NCI-H345 (cell line): ENCODE results near the gene IFITM2.
"Not testable (repeated sequence)": the region's sequence is repeated elsewhere in the genome, so short reads cannot be mapped to it uniquely, and the experiment has no call there.

Experiments
- DNase-seq: peaks from one replicate; lab custom pipeline; 2025; lab: John Stamatoyannopoulos, UW

IFITM2 gene

DNA sequence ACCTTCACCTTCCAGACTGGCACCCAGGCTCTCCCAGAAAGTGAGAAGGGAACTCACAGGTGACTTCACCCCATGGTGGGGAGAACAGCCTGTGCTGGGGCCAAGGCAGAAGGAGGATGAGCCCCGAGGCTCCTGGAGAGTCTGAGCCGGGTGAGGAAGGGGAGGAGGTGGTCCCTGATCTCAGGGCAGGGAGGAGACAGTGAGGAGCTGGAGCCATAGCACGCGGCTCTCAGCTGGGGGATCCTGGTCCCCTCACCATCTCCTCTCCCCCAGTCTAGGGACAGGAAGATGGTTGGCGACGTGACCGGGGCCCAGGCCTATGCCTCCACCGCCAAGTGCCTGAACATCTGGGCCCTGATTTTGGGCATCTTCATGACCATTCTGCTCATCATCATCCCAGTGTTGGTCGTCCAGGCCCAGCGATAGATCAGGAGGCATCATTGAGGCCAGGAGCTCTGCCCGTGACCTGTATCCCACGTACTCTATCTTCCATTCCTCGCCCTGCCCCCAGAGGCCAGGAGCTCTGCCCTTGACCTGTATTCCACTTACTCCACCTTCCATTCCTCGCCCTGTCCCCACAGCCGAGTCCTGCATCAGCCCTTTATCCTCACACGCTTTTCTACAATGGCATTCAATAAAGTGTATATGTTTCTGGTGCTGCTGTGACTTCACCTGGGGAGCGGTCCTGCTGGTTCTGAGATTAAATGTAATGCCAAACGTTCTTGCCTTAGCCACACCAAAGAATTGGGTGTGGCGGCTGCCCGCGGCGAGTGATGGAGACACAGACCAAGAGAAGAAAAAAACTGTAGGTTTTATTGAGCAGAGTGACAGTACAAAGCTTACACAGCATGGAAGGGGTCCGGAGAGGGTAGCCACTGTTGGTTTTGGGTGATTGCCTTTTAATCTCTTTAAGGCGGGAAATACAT, 1.4 kb downstream of the IFITM2 start:
- DNase-seq: not testable (repeated sequence)

DNA sequence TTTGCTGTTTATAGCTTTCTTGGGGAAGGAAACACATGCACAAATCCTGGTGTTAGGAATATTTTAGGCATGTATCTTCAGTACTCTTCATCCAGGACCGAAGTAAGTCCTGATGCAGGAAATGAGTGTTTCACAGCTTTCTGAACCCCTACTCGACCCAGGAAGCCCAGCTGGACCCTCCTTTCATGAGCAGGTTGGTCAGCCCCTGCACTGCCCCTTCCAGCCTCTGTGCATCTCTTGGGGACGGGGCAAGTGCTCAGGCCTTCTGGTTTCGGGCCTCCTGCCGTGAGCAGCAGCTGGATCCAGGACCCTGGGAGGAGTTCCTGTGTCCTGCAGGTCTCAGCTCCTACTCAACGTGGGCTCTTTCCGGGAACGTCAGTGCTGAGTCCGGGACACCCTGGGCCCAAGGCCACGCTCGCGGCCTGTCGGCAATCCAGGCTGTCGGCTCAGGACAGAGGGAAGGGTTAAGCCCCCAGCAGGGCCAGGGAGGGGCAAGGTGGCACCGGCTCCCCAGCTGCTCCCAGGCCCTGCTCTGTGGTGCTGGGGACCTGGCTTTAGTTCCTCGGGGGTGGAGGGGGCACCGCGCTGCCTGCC, 2.5 kb downstream of the IFITM2 start:
- not testable (repeated sequence) for DNase-seq

DNA sequence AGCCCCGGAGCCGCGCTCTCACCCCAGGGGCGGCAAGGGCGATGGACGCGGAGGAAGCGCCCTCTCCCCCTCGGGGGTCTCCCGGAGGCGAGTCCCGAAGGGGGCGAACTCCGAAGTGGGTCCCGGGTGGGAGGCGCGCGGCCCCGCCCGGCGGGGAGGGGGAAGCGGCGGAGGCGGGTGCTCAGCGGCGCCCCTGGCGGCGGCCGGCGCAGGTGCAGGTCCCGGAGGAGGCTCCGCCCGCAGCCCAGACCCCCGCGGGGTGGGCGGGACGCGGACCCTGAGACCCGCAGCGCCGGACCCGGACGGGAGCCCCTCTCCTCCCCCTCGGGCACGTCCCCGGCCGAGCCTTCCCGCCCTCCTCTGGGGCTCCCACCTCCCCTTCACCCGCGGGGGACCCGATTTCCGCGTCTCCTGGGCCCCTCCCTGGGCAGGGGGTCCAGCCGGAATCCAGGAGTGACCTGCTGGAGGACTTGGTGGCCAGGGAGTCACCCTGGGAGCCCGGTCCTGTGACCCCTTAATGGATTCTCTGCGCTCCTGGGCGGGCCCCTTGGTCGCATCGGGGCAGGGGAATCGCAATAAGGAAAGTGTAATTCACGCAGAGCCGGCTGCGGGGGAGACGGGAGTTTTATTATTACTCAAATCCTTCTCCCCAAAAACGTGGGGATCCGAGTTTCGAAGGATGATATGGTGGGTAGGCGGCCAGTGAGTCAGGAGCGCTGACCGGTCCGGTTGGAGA, 3.6 kb downstream of the IFITM2 start:
- not testable (repeated sequence) for DNase-seq

DNA sequence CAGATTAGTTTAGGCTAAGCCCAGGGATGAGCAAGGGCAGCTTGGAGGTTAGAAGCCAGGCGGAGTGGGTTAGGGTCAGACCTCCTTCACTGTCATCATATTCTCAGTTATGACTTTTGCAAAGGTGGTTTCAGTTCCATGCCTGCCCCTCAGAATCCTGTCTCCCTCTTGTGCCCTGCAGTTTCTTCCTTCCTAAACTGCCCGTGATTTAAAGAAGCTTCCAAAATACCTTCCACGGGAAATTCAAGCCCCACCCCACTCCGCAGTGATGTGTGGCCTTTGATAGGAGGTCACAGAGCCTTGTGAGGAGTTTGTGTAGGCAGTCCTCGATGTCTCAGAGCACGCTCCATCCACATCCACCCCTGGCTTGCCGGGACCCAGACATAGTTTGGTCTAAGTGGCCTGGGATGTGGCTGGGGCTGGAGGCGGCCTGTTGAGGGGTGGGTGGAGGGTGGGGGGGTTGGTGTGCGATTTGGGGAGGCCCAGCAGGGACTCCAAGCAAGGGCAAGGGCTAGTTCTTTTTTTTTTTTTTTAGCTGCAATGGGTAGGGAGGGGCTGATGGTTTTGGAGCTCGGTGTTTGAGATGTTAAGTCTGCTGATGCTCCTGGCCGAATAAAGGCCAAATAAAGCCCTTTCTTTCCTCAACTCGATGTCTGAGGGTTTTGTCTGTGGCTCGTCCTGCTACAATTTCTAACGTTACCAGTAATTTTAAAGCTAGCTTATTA, 4.6 kb downstream of the IFITM2 start:
- no peak for DNase-seq

DNA sequence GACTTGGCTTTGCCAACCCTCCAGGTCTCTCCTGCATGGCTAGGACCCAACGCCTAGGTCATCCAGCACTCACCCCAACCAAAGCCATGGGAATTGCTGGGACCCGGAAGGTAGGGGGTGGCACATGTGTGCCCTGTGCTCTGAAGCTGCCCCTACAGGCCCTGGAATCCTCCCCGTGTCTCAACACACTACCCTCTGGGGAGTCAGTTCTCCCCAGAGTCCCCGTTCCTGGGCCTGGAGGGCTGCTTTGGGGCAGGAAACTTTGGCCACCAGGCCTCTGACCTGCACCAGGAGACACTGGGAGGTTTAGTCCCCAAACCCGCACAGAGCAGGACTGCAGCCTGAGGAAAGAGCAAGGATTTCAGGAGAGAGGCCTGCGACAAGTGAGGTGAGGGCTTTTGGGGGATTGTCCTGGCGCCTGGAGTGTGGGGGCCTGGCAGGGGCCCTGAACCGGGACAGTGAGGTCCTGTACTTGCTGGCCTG, 5.7 kb downstream of the IFITM2 start:
- DNase-seq: no peak

DNA sequence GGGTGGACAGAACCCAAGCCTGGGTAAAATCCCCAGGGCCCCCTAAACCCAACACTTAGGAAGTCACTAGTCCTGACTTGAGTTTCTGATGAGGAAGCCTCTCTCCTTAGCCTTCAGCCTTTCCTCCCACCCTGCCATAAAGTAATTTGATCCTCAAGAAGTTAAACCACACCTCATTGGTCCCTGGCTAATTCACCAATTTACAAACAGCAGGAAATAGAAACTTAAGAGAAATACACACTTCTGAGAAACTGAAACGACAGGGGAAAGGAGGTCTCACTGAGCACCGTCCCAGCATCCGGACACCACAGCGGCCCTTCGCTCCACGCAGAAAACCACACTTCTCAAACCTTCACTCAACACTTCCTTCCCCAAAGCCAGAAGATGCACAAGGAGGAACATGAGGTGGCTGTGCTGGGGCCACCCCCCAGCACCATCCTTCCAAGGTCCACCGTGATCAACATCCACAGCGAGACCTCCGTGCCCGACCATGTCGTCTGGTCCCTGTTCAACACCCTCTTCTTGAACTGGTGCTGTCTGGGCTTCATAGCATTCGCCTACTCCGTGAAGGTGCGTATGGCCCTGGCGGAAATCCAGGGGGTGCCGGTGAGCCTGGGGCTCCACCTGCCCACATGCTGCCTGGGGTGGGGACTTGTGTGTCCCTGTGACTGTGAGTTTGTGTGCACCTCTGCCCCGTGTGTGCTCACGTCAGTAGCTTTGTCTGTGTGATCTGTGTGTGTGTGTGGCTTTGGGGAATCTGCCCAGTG, 6.4 kb downstream of the IFITM2 start, which contains the start of gene IFITM1:
IFITM1 (plus strand) TSS at position 254 of the 767 bp plus-strand sequence; CDS start at position 385, 131 bp downstream.
- DNase-seq: no peak

DNA sequence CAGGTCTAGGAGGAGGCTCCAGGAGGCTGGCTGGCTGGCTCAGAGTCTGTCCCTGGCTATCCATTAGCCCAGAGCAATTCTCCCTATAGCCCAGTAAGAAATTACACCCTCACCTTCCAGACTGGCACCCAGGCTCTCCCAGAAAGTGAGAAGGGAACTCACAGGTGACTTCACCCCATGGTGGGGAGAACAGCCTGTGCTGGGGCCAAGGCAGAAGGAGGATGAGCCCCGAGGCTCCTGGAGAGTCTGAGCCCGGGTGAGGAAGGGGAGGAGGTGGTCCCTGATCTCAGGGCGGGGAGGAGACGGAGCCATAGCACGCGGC, 6.9 kb downstream of the IFITM2 start:
- DNase-seq: not testable (repeated sequence)

DNA sequence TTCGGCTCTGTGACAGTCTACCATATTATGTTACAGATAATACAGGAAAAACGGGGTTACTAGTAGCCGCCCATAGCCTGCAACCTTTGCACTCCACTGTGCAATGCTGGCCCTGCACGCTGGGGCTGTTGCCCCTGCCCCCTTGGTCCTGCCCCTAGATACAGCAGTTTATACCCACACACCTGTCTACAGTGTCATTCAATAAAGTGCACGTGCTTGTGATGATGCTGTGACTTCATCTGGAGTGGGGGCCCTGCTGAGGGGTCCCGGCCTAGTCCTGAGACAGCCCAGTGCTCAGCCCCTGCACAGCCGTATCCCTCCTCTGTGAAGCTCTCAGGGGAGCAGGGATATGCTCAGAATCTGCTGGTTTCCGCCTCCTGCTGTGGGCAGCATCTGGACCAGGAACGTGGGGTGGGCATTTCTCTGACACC, 7.5 kb downstream of the IFITM2 start:
- no peak for DNase-seq

DNA sequence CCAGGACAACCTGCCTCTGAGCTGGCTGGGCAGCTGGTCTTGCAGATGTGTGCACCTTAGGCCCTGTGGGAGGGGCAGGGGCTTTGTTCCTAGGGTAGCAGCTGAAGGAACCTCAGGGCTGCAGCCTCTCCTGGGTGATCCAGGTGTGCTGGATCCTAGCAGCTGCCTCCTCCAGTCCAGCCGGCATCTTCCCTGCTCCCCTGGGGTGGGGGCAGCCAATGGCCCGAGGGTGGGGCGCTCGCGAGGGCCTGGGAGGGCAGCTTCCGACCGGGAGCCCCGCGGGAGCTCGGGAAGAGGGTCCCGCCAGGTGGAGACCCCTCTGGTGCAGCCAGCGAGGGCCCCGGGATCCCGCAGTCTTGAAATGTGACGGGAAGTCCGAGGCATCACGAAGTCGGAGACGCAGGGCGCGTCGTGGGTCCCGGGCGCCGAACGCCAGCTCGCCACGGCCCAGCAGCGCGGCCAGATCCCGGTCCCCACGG, 7.9 kb downstream of the IFITM2 start:
- no peak for DNase-seq

DNA sequence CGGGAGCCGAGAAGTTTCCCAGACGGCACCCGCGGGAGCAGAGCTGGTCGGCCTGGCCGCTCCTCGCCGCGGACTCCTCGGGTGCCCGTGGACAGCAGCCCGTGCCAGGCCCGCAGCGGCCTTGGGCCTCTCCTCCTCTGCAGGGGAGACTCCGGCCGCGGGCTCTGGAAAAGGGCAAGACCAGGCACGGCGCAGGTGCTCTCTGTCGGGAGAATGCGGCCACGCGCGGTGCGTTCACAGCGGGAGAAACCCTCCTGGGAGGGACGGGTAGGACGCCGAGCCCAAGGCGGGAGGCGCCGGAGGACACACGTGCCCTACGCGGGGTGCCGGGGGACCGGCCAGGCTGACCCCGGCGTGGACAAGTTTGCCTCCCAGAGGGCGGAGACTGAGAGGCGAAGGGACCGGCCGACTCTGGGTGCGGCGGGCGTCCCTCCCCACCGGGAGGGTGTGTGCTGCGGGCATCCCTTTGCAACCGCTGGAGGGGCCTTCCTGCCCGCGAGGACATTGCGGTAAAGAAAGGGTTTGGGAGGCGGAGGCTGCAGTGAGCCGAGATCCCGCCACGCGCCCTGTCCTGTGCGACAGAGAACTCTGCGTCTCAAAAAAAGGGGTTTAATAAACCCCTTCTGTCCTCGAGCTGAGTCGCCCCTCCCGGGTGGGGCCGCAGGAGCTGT, 8.6 kb downstream of the IFITM2 start:
- DNase-seq: no peak

DNA sequence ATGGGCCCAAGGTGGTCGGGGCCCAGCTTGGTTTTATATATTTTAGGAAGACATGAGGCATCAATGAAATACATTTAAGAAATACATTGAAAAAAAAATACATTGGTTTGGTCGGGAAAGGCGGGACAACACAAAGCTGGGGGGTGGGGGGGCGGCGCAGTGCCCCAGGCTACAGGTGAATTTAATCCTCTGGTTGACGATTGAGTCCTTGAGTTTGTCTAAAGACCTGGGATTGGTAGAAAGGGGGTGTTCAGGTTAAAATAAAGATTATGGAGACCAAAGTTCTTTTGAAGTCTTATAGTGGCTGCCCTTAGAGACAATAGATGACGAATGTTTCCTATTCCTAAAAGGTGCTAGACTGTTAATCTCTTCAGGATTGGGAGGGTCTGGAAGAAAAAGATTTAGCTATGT, 9.3 kb downstream of the IFITM2 start:
- no peak for DNase-seq

DNA sequence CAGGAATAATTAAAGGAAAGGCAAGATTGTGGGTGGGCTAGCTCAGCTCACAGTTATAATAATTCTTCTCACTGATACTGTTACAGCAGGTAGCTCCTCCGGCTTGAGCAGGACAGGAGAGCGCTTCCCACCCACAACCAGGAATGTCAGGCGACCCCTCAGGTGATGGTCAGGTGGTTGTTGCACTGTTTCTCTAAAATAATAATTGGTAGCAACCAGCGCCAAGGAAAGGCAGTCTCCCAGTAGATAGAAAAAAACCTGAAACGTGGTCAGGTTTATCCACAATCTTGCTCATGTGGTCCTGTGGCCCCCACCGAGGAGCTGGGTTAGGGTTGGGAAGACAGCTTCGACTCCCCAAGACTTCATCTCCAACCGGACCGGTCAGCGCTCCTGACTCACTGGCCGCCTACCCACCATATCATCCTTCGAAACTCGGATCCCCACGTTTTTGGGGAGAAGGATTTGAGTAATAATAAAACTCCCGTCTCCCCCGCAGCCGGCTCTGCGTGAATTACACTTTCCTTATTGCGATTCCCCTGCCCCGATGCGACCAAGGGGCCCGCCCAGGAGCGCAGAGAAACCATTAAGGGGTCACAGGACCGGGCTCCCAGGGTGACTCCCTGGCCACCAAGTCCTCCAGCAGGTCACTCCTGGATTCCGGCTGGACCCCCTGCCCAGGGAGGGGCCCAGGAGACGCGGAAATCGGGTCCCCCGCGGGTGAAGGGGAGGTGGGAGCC, 10.2 kb downstream of the IFITM2 start:
- DNase-seq: not testable (repeated sequence)

DNA sequence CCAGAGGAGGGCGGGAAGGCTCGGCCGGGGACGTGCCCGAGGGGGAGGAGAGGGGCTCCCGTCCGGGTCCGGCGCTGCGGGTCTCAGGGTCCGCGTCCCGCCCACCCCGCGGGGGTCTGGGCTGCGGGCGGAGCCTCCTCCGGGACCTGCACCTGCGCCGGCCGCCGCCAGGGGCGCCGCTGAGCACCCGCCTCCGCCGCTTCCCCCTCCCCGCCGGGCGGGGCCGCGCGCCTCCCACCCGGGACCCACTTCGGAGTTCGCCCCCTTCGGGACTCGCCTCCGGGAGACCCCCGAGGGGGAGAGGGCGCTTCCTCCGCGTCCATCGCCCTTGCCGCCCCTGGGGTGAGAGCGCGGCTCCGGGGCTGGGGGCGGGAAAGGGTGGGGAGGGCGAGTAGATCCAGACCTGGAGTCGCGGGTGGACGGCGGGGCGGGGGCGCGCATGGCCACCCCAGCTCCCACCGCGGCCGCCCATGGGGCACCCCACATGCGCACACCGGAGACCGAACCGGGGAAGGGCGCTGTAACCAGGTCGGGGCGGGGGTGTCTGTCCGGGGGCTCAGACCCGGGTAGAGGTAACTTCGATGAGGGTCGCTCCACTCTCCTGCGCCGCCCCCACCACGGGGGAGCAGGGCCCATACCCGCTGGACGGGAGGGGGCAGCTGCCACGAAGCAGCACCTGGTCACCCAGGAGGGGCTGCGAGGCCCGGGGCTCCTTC, 10.9 kb downstream of the IFITM2 start:
- not testable (repeated sequence) for DNase-seq

DNA sequence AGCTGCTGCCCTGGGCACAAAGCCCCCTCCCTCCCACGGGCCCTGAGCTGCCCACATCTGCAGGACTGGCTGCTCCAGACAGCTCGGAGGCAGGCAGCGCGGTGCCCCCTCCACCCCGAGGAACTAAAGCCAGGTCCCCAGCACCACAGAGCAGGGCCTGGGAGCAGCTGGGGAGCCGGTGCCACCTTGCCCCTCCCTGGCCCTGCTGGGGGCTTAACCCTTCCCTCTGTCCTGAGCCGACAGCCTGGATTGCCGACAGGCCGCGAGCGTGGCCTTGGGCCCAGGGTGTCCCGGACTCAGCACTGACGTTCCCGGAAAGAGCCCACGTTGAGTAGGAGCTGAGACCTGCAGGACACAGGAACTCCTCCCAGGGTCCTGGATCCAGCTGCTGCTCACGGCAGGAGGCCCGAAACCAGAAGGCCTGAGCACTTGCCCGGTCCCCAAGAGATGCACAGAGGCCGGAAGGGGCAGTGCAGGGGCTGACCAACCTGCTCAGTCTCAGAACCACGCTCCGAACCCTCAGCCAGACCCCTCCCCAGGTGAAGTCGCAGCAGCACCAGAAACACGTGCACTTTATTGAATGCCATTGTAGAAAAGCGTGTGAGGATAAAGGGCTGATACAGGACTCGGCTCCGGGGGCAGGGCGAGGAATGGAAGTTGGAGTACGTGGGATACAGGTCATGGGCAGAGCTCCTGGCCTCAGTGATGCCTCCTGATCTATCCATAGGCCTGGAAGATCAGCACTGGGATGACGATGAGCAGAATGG, 11.7 kb downstream of the IFITM2 start:
- DNase-seq: not testable (repeated sequence)

DNA sequence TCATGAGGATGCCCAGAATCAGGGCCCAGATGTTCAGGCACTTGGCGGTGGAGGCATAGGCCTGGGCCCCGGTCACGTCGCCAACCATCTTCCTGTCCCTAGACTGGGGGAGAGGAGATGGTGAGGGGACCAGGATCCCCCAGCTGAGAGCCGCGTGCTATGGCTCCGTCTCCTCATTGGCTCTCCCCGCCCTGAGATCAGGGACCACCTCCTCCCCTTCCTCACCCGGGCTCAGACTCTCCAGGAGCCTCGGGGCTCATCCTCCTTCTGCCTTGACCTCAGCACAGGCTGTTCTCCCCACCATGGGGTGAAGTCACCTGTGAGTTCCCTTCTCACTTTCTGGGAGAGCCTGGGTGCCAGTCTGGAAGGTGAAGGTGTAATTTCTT, 12.3 kb downstream of the IFITM2 start:
- not testable (repeated sequence) for DNase-seq

DNA sequence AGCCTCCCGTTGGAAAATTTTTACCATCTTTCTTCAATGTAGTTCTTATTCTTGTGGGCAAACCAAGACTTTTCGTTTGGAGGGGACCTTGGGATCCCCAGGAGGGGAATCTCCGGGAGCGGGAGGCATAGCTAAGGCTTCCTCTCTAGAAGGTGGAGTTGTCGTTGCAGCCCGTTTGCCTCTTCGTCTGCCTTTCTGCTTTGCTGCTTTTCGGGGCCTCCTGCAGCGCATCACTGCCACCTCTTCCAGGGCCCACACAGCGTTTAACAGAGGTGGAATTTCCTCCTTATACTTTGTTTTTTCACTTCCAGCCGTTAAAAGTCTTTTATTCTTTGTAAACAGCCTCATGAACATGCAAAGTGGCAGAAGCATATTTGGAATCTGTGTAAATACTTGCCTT, 16.5 kb downstream of the IFITM2 start:
- DNase-seq: no peak

DNA sequence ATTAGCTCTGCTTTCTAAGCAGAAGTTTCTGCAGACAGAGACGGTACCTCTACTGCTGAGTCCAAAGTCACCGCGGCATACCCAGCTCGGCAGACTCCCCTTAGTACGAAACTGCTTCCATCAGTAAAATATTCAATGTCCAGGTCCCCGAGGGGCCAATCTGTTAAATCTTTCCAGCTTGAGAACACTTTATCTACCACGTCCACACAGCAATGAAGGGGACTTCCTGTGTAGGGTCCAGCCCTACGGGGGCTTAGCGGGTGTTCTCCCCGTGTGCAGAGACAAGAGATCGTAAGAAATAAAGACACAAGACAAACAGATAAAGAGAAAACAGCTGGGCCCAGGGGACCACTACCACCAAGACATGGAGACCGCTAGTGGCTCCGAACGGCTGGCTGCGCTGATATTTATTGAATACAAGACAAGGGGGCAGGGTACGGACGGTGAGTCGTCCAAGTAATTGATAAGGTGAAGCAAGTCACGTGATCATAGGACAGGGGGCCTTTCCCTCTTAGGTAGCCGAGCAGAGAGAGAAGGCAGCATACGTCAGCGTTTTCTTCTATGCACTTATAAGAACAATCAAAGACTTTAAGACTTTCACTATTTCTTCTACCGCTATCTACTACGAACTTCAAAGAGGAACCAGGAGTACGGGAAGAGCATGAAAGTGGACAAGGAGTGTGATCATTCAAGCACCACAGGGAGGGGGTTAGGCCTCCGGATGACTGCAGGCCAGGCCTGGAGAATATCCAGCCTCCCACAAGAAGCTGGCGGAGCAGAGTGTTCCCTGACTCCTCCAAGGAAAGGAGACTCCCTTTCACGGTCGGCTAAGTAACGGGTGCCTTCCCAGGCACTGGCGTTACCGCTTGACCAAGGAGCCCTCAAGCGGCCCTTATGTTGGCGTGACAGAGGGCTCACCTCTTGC, 17.2 kb downstream of the IFITM2 start:
- DNase-seq: not testable (repeated sequence)
